ENCODE results near the gene ENTPD2.

Gene ENTPD2

GRCh38 chr9:137078701-137079400 lies 25.0 kb upstream of the ENTPD2 start:
- no peak for DNase-seq

GRCh38 chr9:137077758-137078693 lies 24.2 kb upstream of the ENTPD2 start:
- peak; percentile 17 for DNase-seq

- peak; percentile 37 for DNase-seq
Measured at GRCh38 chr9:137077010-137077747, 23.3 kb upstream of the ENTPD2 start, which contains the start of gene UAP1L1. Gene UAP1L1, plus strand, starts transcription at chr9:137077517. Its CDS starts 16 bp downstream, at chr9:137077533.

- DNase-seq: no peak
Measured at GRCh38 chr9:137076636-137077009, 22.8 kb upstream of the ENTPD2 start.

GRCh38 chr9:137075275-137075775 lies 21.5 kb upstream of the ENTPD2 start:
- no peak for DNase-seq

GRCh38 chr9:137074657-137075274 lies 20.9 kb upstream of the ENTPD2 start:
- DNase-seq: no peak

- DNase-seq: no peak
Measured at GRCh38 chr9:137073992-137074399, 20.1 kb upstream of the ENTPD2 start.

GRCh38 chr9:137071282-137071681 lies 17.4 kb upstream of the ENTPD2 start:
- DNase-seq: no peak

GRCh38 chr9:137070906-137071275 lies 17.0 kb upstream of the ENTPD2 start:
- no peak for DNase-seq

GRCh38 chr9:137070201-137070905 lies 16.5 kb upstream of the ENTPD2 start, which contains the start of gene SAPCD2:
Gene SAPCD2, minus strand, starts transcription at chr9:137070557. Its CDS starts 97 bp downstream, at chr9:137070460.
- peak; percentile 85 for DNase-seq

- no peak for DNase-seq
Measured at GRCh38 chr9:137069508-137070091, 15.7 kb upstream of the ENTPD2 start.

- DNase-seq: no peak
Measured at GRCh38 chr9:137068539-137069507, 15.0 kb upstream of the ENTPD2 start.

GRCh38 chr9:137067860-137068538 lies 14.1 kb upstream of the ENTPD2 start:
- peak; percentile 85 for DNase-seq

- no peak for DNase-seq
Measured at GRCh38 chr9:137066096-137066861, 12.4 kb upstream of the ENTPD2 start.

- DNase-seq: no peak
Measured at GRCh38 chr9:137065336-137065967, 11.6 kb upstream of the ENTPD2 start.

- no peak for DNase-seq
Measured at GRCh38 chr9:137064880-137065164, 11.0 kb upstream of the ENTPD2 start.

GRCh38 chr9:137064027-137064879 lies 10.4 kb upstream of the ENTPD2 start:
- peak; percentile 30 for DNase-seq

Measured in central memory CD4-positive, alpha-beta T cell (primary cell).